ENCODE results near the gene MGME1. TPM values are rescaled to one million over a fixed set of nuclear protein-coding genes. Genes with fewer than 3 reads are reported as not detected.
"Not testable (repeated sequence)": the region's sequence is repeated elsewhere in the genome, so short reads cannot be mapped to it uniquely, and the experiment has no call there.

The MGME1 gene
- total RNA-seq, 1 experiment from 2014 or later = 15.1 TPM

GRCh38 chr20:17958373-17959256 lies 10.2 kb upstream of the MGME1 start:
- Histone ChIP-seq H3K79me2 (ENCODE audit: low read length) (peaks cover 100% of the 10 kb centered on the region), H3K9ac (ENCODE audit: low read length) (no peak overlapping the region), H3F3A (ENCODE audit: low read length, unreplicated experiment) (no peaks in the 10 kb centered on the region), H2AFZ (ENCODE audit: low read length) (no peak overlapping the region), H3K4me2 (ENCODE audit: low read length) (no peak overlapping the region), H3K27me3 (ENCODE audit: low read length) (no peaks in the 10 kb centered on the region), H3K36me3 (ENCODE audit: low read depth, low read length) (peaks cover 61% of the 10 kb centered on the region), H3K27ac (ENCODE audit: low read length) (no peak overlapping the region), H3K4me3 (ENCODE audit: low read length) (no peak overlapping the region), H3K9me2 (replicated peaks; ENCODE audit: low read length) (no peaks in the 10 kb centered on the region), H4K20me1 (ENCODE audit: low read length) (peaks cover 86% of the 10 kb centered on the region), H3K9me3 (ENCODE audit: low read length) (no peaks in the 10 kb centered on the region), H3K4me1 (ENCODE audit: insufficient read depth, low read length) (peaks cover 27% of the 10 kb centered on the region)
- CTCF ChIA-PET = interaction anchor here (0.5 to 1.0 kb wide), 7 partner anchors 10 to 215 kb away, joined by 3 to 6 read pairs (median 3); no protein-coding TSS in a partner anchor
- TF ChIP-seq CTCF (conservative IDR thresholded peaks at IDR 0.05; ENCODE audit: low read depth, low read length) = peak; percentile 40; the same call in 1 of the 2 replicates
- no peak for TF ChIP-seq EZH2phosphoT487 (IDR thresholded peaks at IDR 0.05; ENCODE audit: borderline replicate concordance, low read length)
- no peak for TF ChIP-seq EZH2 (IDR thresholded peaks at IDR 0.05; ENCODE audit: low read length, unreplicated experiment)
- peak; percentile 43 for DNase-seq
- intact Hi-C loops (cut with micrococcal nuclease) = loop anchor here (1.0 kb wide), 1 partner anchor 38 kb away; no protein-coding TSS in a partner anchor
- ATAC-seq = peak; percentile 35
- BruUV-seq (replicated peaks) = no TSS peak
- POLR2A ChIA-PET (ENCODE audit: unreplicated experiment) = interaction anchor here (0.5 kb wide), 1 partner anchor 402 kb away, joined by 5 read pairs; no protein-coding TSS in a partner anchor

- Histone ChIP-seq H4K20me1 (ENCODE audit: low read length) (peaks cover 86% of the 10 kb centered on the region), H3K9me2 (replicated peaks; ENCODE audit: low read length) (no peaks in the 10 kb centered on the region), H3K27me3 (ENCODE audit: low read length) (no peaks in the 10 kb centered on the region), H3K4me3 (ENCODE audit: low read length) (no peak overlapping the region), H3K9me3 (ENCODE audit: low read length) (no peaks in the 10 kb centered on the region), H3K9ac (ENCODE audit: low read length) (no peak overlapping the region), H2AFZ (ENCODE audit: low read length) (no peak overlapping the region), H3K27ac (ENCODE audit: low read length) (no peak overlapping the region), H3K79me2 (ENCODE audit: low read length) (peaks cover 100% of the 10 kb centered on the region), H3K4me1 (ENCODE audit: insufficient read depth, low read length) (peaks cover 33% of the 10 kb centered on the region), H3F3A (ENCODE audit: low read length, unreplicated experiment) (no peaks in the 10 kb centered on the region), H3K36me3 (ENCODE audit: low read depth, low read length) (peaks cover 61% of the 10 kb centered on the region), H3K4me2 (ENCODE audit: low read length) (no peak overlapping the region)
- TF ChIP-seq EZH2 (IDR thresholded peaks at IDR 0.05; ENCODE audit: low read length, unreplicated experiment) (no peak), CTCF (conservative IDR thresholded peaks at IDR 0.05; ENCODE audit: low read depth, low read length) (no peak), EZH2phosphoT487 (IDR thresholded peaks at IDR 0.05; ENCODE audit: borderline replicate concordance, low read length) (no peak)
- ATAC-seq (no peak), DNase-seq (no peak)
- CTCF ChIA-PET = no interaction called here
- POLR2A ChIA-PET (ENCODE audit: unreplicated experiment) = no interaction called here
- no TSS peak for BruUV-seq (replicated peaks)
- intact Hi-C loops (cut with micrococcal nuclease) = no loop called here
Measured at GRCh38 chr20:17959257-17959627, 9.6 kb upstream of the MGME1 start.

GRCh38 chr20:17960400-17960885 lies 8.4 kb upstream of the MGME1 start:
- Histone ChIP-seq H3K36me3 (ENCODE audit: low read depth, low read length) (peaks cover 60% of the 10 kb centered on the region), H3K79me2 (ENCODE audit: low read length) (peaks cover 100% of the 10 kb centered on the region), H4K20me1 (ENCODE audit: low read length) (peaks cover 89% of the 10 kb centered on the region), H3K4me1 (ENCODE audit: insufficient read depth, low read length) (peaks cover 45% of the 10 kb centered on the region)
- H3K9me2 ChIP-seq (replicated peaks; ENCODE audit: low read length); H3K27ac ChIP-seq (ENCODE audit: low read length); H3K9ac ChIP-seq (ENCODE audit: low read length); H3K27me3 ChIP-seq (ENCODE audit: low read length); CTCF ChIA-PET; H2AFZ ChIP-seq (ENCODE audit: low read length); H3K9me3 ChIP-seq (ENCODE audit: low read length); ATAC-seq; DNase-seq; H3F3A ChIP-seq (ENCODE audit: low read length, unreplicated experiment); POLR2A ChIA-PET (ENCODE audit: unreplicated experiment); BruUV-seq (replicated peaks); H3K4me2 ChIP-seq (ENCODE audit: low read length); H3K4me3 ChIP-seq (ENCODE audit: low read length): not testable (repeated sequence)
- intact Hi-C loops (cut with micrococcal nuclease) = loop anchor here (10.0 kb wide), 1 partner anchor 324 kb away; the partner anchor contains the start of gene ZNF133
